ENCODE measurements around the gene OBSL1. TPM values are rescaled to one million over a fixed set of nuclear protein-coding genes. Genes with fewer than 3 reads are reported as not detected.

Gene OBSL1
- total and polyA plus RNA-seq, 4 donors: 34.0 to 75.2 (median 64.0) TPM

GRCh38 chr2:219511547-219512325 lies 59.6 kb downstream of the OBSL1 start:
- H3K27ac ChIP-seq (ENCODE audit: low read depth in 1 of 2, low read length in 1 of 2): no peak overlapping the region
- ATAC-seq (ENCODE audit: insufficient read depth, low FRiP score): no peak
- no peak overlapping the region for H3K4me3 ChIP-seq
- H3K27me3 ChIP-seq (ENCODE audit: control insufficient read depth in 3 of 3, insufficient read depth in 3 of 3, low read length in 2 of 3): peaks cover 0 to 32% (median 26%) of the 10 kb centered on the region in 3 donors
- DNase-seq: peak in 1 of 3 donors; percentile 39
- 17 to 32% methylated on average over 12 to 15 of the region's 15 CpGs for WGBS, 2 donors
- H3K9me3 ChIP-seq (ENCODE audit: control insufficient read depth in 4 of 4, insufficient read depth in 3 of 4, low read length in 3 of 4): peaks cover 0 to 6% (median 0%) of the 10 kb centered on the region in 4 donors
- peaks cover 0 to 8% (median 0%) of the 10 kb centered on the region in 4 donors for H3K36me3 ChIP-seq (ENCODE audit: control insufficient read depth in 4 of 4, insufficient read depth in 4 of 4, low read length in 4 of 4)
- no peak overlapping the region for H3K9ac ChIP-seq (ENCODE audit: insufficient read depth in 1 of 2, low read length in 2 of 2)
- H3K4me1 ChIP-seq (ENCODE audit: control insufficient read depth in 5 of 5, insufficient read depth in 5 of 5, low read length in 5 of 5): peaks cover 0 to 65% (median 2%) of the 10 kb centered on the region in 5 donors
- TF ChIP-seq CTCF (IDR thresholded peaks at IDR 0.05; ENCODE audit: control extremely low read depth, extremely low read depth): no peak

- WGBS, 2 donors: 17 to 22% methylated on average over 22 of the region's 22 CpGs
- peaks cover 0 to 21% (median 21%) of the 10 kb centered on the region in 3 donors for H3K27me3 ChIP-seq (ENCODE audit: control insufficient read depth in 3 of 3, insufficient read depth in 3 of 3, low read length in 2 of 3)
Observed at GRCh38 chr2:219510512-219511135, 60.7 kb downstream of the OBSL1 start.

GRCh38 chr2:219509780-219510511 lies 61.4 kb downstream of the OBSL1 start:
- Histone ChIP-seq H3K4me3 (no peak overlapping the region), H3K27ac (ENCODE audit: low read depth in 1 of 2, low read length in 1 of 2) (no peak overlapping the region), H3K4me1 (ENCODE audit: control insufficient read depth in 5 of 5, insufficient read depth in 5 of 5, low read length in 5 of 5) (peaks cover 0 to 63% (median 2%) of the 10 kb centered on the region in 5 donors), H3K9ac (ENCODE audit: insufficient read depth in 1 of 2, low read length in 2 of 2) (no peak overlapping the region), H3K36me3 (ENCODE audit: control insufficient read depth in 4 of 4, insufficient read depth in 4 of 4, low read length in 4 of 4) (peaks cover 0 to 25% (median 3%) of the 10 kb centered on the region in 4 donors), H3K27me3 (ENCODE audit: control insufficient read depth in 3 of 3, insufficient read depth in 3 of 3, low read length in 2 of 3) (peaks cover 0 to 21% (median 17%) of the 10 kb centered on the region in 3 donors), H3K9me3 (ENCODE audit: control insufficient read depth in 4 of 4, insufficient read depth in 3 of 4, low read length in 3 of 4) (peaks cover 0 to 6% (median 0%) of the 10 kb centered on the region in 4 donors)
- no peak for TF ChIP-seq CTCF (IDR thresholded peaks at IDR 0.05; ENCODE audit: control extremely low read depth, extremely low read depth)
- DNase-seq: peak; percentile 65 to 70 (median 69)
- peak; percentile 64 for ATAC-seq (ENCODE audit: insufficient read depth, low FRiP score)
- WGBS, 2 donors: 1 to 2% methylated on average over 26 of the region's 26 CpGs

More at GRCh38 chr2:219510512-219511135, 60.7 kb downstream of the OBSL1 start:
- DNase-seq (no peak), ATAC-seq (ENCODE audit: insufficient read depth, low FRiP score) (no peak)
- TF ChIP-seq CTCF (IDR thresholded peaks at IDR 0.05; ENCODE audit: control extremely low read depth, extremely low read depth): no peak
- no peak overlapping the region for H3K27ac ChIP-seq (ENCODE audit: low read depth in 1 of 2, low read length in 1 of 2)
- H3K36me3 ChIP-seq (ENCODE audit: control insufficient read depth in 4 of 4, insufficient read depth in 4 of 4, low read length in 4 of 4): peaks cover 0 to 18% (median 2%) of the 10 kb centered on the region in 4 donors
- peaks cover 0 to 6% (median 0%) of the 10 kb centered on the region in 4 donors for H3K9me3 ChIP-seq (ENCODE audit: control insufficient read depth in 4 of 4, insufficient read depth in 3 of 4, low read length in 3 of 4)
- H3K4me3 ChIP-seq: no peak overlapping the region
- peaks cover 0 to 65% (median 2%) of the 10 kb centered on the region in 5 donors for H3K4me1 ChIP-seq (ENCODE audit: control insufficient read depth in 5 of 5, insufficient read depth in 5 of 5, low read length in 5 of 5)
- no peak overlapping the region for H3K9ac ChIP-seq (ENCODE audit: insufficient read depth in 1 of 2, low read length in 2 of 2)

Measured in lung (tissue), 12 donors.